Cardiac muscle cell (in vitro differentiated cells and primary cell): ENCODE results near the gene RILPL1. TPM values are rescaled to one million over a fixed set of nuclear protein-coding genes. Genes with fewer than 3 reads are reported as not detected.

Source experiments
- DNase-seq, 2 donors: peaks; one replicate each; pipeline versions ENCODE4 v3.0.0 to v3.0.0-alpha.2; 2010 to 2017; ENCODE audit warnings: low read depth in 1 of 2, low spot score in 1 of 2
- H3K27ac ChIP-seq: fragments of 200-600 bp; sonication (generic); 2 replicates; pipeline ENCODE4 v1.5.1; 2016
- H3K27me3 ChIP-seq: fragments of 200-600 bp; sonication (generic); 2 replicates; pipeline ENCODE4 v1.6.0; 2016; ENCODE audit warnings: control low read depth
- H3K36me3 ChIP-seq: fragments of 200-600 bp; sonication (generic); 2 replicates; pipeline ENCODE4 v1.5.1; 2016; ENCODE audit warnings: control low read depth
- H3K4me1 ChIP-seq: fragments of 200-600 bp; sonication (generic); 2 replicates; pipeline ENCODE4 v1.8.1; 2017; ENCODE audit warnings: low read depth, mild to moderate bottlenecking, mixed run types
- H3K4me3 ChIP-seq: fragments of 200-600 bp; sonication (generic); 2 replicates; pipeline ENCODE4 v1.5.1; 2016; ENCODE audit warnings: mild to moderate bottlenecking
- H3K9me3 ChIP-seq: fragments of 200-600 bp; sonication (generic); 2 replicates; pipeline ENCODE4 v1.5.1; 2017; ENCODE audit warnings: low read depth, mild to moderate bottlenecking, control low read depth
- CTCF ChIP-seq: IDR thresholded peaks from 2 replicates; pipeline ENCODE4 v1.5.1; 2012; ENCODE audit warnings: low read depth, mild to moderate bottlenecking, low read length
- polyA plus RNA-seq: library from polyadenylated mRNA; unstranded; fragments of >200 nt; fragmentation: Nextera tagmentation; extraction: Ambion mirVana; gene quantifications from 2 replicates; pipeline ENCODE4 v1.2.1, GENCODE V29; 2016
- total RNA-seq: library from RNA; depleted of rRNA; stranded (reverse); fragments of >200 nt; gene quantifications from 2 replicates; pipeline ENCODE4 v1.2.3, GENCODE V29; 2016

Gene RILPL1
- total and polyA plus RNA-seq, 2 experiments from 2014 or later, result 57.8 to 68.4 TPM

- Histone ChIP-seq H3K36me3 (peaks cover 3% of the 10 kb centered on the region), H3K4me1 (no peaks in the 10 kb centered on the region), H3K27ac (no peak overlapping the region), H3K9me3 (no peaks in the 10 kb centered on the region), H3K27me3 (no peaks in the 10 kb centered on the region), H3K4me3 (no peak overlapping the region)
- TF ChIP-seq CTCF, result no peak
- no peak for DNase-seq
Measured at GRCh38 chr12:123427036-123427769, 106.3 kb downstream of the RILPL1 start.

- H3K27ac ChIP-seq, result no peak overlapping the region
- H3K4me3 ChIP-seq, result no peak overlapping the region
- H3K4me1 ChIP-seq, result no peaks in the 10 kb centered on the region
- DNase-seq, result no peak
- no peaks in the 10 kb centered on the region for H3K9me3 ChIP-seq
- H3K36me3 ChIP-seq, result peaks cover 3% of the 10 kb centered on the region
- no peaks in the 10 kb centered on the region for H3K27me3 ChIP-seq
- no peak for TF ChIP-seq CTCF
Measured at GRCh38 chr12:123421314-123421713, 112.2 kb downstream of the RILPL1 start.

Other genes with a start within 250 kb of the RILPL1 start
- 10.3 and 17.7 TPM in 2 replicates for gene SBNO1, start 168.9 kb downstream of the RILPL1 start, total RNA-seq
- gene SBNO1, start 168.9 kb downstream of the RILPL1 start, polyA plus RNA-seq, result 10.4 and 21.4 TPM in 2 replicates
- 34.2 and 63.3 TPM in 2 replicates for gene KMT5A, start 149.6 kb downstream of the RILPL1 start, total RNA-seq
- gene KMT5A, start 149.6 kb downstream of the RILPL1 start, polyA plus RNA-seq, result 35.4 and 48.3 TPM in 2 replicates
- 2.9 and 3.2 TPM in 2 replicates for gene RILPL2, start 97.0 kb downstream of the RILPL1 start, total RNA-seq
- 4.6 and 5.7 TPM in 2 replicates for gene RILPL2, start 97.0 kb downstream of the RILPL1 start, polyA plus RNA-seq
- 18.9 and 32.0 TPM in 2 replicates for gene SNRNP35, start 75.6 kb downstream of the RILPL1 start, total RNA-seq
- gene SNRNP35, start 75.6 kb downstream of the RILPL1 start, polyA plus RNA-seq, result 36.8 and 41.9 TPM in 2 replicates
- gene TMED2, start 50.8 kb upstream of the RILPL1 start, total RNA-seq, result 122 and 233 TPM in 2 replicates
- gene TMED2, start 50.8 kb upstream of the RILPL1 start, polyA plus RNA-seq, result 126 and 217 TPM in 2 replicates
- gene DDX55, start 68.4 kb upstream of the RILPL1 start, total RNA-seq, result 14.9 and 16.1 TPM in 2 replicates
- 15.2 and 18.5 TPM in 2 replicates for gene DDX55, start 68.4 kb upstream of the RILPL1 start, polyA plus RNA-seq
- 129 and 144 TPM in 2 replicates for gene EIF2B1, start 100.0 kb upstream of the RILPL1 start, total RNA-seq
- gene EIF2B1, start 100.0 kb upstream of the RILPL1 start, polyA plus RNA-seq, result 48.5 and 57.6 TPM in 2 replicates
- 12.7 and 16.2 TPM in 2 replicates for gene GTF2H3, start 100.1 kb upstream of the RILPL1 start, total RNA-seq
- gene GTF2H3, start 100.1 kb upstream of the RILPL1 start, polyA plus RNA-seq, result 14.7 and 19.6 TPM in 2 replicates
- gene TCTN2, start 137.4 kb upstream of the RILPL1 start, total RNA-seq, result 5.8 and 7.5 TPM in 2 replicates
- gene TCTN2, start 137.4 kb upstream of the RILPL1 start, polyA plus RNA-seq, result 4.3 and 5.0 TPM in 2 replicates
- gene ATP6V0A2, start 178.6 kb upstream of the RILPL1 start, total RNA-seq, result 24.1 and 31.7 TPM in 2 replicates
- 16.4 and 28.0 TPM in 2 replicates for gene ATP6V0A2, start 178.6 kb upstream of the RILPL1 start, polyA plus RNA-seq
- 0.77 and 1.1 TPM in 2 replicates for gene DNAH10, start 228.6 kb upstream of the RILPL1 start, total RNA-seq
- gene DNAH10, start 228.6 kb upstream of the RILPL1 start, polyA plus RNA-seq, result 1.0 and 3.0 TPM in 2 replicates